OCI-LY3 (cell line): Measurements from ENCODE around the gene PNN.

ENCODE experiments used
- EZH2phosphoT487 ChIP-seq: fragments of 200-600 bp; shearing (Covaris generic); IDR thresholded peaks from 2 replicates; pipeline ENCODE4 v1.6.1; 2018; ENCODE audit warnings: antibody characterized with exemption, mixed run types, low read depth
- TF ChIP-seq, protein P1 (sequence below): fragments of 200-600, 300-600 bp; sonication (generic); IDR thresholded peaks from 2 replicates; pipeline ENCODE4 v1.5.1; 2014; ENCODE audit warnings: antibody characterized with exemption, low read length, low read depth

- TF ChIP-seq, protein P1, sequence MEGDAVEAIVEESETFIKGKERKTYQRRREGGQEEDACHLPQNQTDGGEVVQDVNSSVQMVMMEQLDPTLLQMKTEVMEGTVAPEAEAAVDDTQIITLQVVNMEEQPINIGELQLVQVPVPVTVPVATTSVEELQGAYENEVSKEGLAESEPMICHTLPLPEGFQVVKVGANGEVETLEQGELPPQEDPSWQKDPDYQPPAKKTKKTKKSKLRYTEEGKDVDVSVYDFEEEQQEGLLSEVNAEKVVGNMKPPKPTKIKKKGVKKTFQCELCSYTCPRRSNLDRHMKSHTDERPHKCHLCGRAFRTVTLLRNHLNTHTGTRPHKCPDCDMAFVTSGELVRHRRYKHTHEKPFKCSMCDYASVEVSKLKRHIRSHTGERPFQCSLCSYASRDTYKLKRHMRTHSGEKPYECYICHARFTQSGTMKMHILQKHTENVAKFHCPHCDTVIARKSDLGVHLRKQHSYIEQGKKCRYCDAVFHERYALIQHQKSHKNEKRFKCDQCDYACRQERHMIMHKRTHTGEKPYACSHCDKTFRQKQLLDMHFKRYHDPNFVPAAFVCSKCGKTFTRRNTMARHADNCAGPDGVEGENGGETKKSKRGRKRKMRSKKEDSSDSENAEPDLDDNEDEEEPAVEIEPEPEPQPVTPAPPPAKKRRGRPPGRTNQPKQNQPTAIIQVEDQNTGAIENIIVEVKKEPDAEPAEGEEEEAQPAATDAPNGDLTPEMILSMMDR: no peak
- TF ChIP-seq EZH2phosphoT487: no peak
Measured at GRCh38 chr14:39203659-39204606, 28.9 kb downstream of the PNN start.
